Endothelial cell of umbilical vein (primary cell): ENCODE results near the gene PCBD1. TPM values are rescaled to one million over a fixed set of nuclear protein-coding genes. Genes with fewer than 3 reads are reported as not detected.

Experiments
- BruUV-seq: library from RNA; stranded (reverse); fragments of 400-500 nt; replicated peaks from 2 replicates; lab custom pipeline; 2021; lab: Mats Ljungman, UMichigan
- CTCF ChIA-PET: fragments of 300-600, 350-600 bp; sonication (Branson Sonifier 250); formaldehyde crosslinking; loops from one replicate; lab custom pipeline; 2021; ENCODE audit warnings: antibody characterized with exemption, inconsistent platforms; lab: Charles Lee
- POLR2A ChIA-PET: fragments of 300-600, 350-600 bp; sonication (Branson Sonifier 250); formaldehyde crosslinking; loops from one replicate; lab custom pipeline; 2021; ENCODE audit warnings: antibody characterized with exemption, inconsistent platforms; lab: Charles Lee
- DNase-seq: peaks from one replicate; pipeline ENCODE4 v3.0.0-alpha.2; 2011; ENCODE audit warnings: low read depth, low spot score
- FAIRE-seq: peaks from 2 replicates; lab custom pipeline; 2011; peaks lifted over from hg19 to GRCh38; lab: Jason Lieb, UNC
- H2AFZ ChIP-seq: 2 replicates; pipeline ENCODE4 v1.6.0; 2012; ENCODE audit warnings: low read depth, low read length, control low read depth, inconsistent platforms
- H3K27ac ChIP-seq: 2 replicates; pipeline ENCODE4 v1.5.1; 2011; ENCODE audit warnings: low read depth, mild to moderate bottlenecking, control low read depth, low read length, moderate library complexity; ENCODE audit not compliant: insufficient read depth
- H3K27me3 ChIP-seq, 2 experiments: 2 replicates each; pipeline versions ENCODE4 v1.6.0 to v1.6.1; 2011; ENCODE audit warnings: low read length in 2 of 2, mixed read lengths in 1 of 2; ENCODE audit not compliant: control insufficient read depth in 2 of 2, insufficient read depth in 2 of 2
- H3K36me3 ChIP-seq, 2 experiments: 2 replicates in 1 of 2; 3 replicates in 1 of 2; pipeline ENCODE4 v1.5.1; 2011; ENCODE audit warnings: low read length in 2 of 2, mild to moderate bottlenecking in 1 of 2, moderate library complexity in 1 of 2; ENCODE audit not compliant: control insufficient read depth in 2 of 2, insufficient read depth in 2 of 2; ENCODE audit errors: extremely low read depth in 1 of 2
- H3K4me1 ChIP-seq: 3 replicates; pipeline ENCODE4 v1.5.1; 2011; ENCODE audit warnings: mild to moderate bottlenecking, low read length; ENCODE audit not compliant: control insufficient read depth, insufficient read depth; ENCODE audit errors: extremely low read depth
- H3K4me2 ChIP-seq: 2 replicates; pipeline ENCODE4 v1.6.1; 2011; ENCODE audit warnings: low read length, control low read depth, mixed read lengths; ENCODE audit not compliant: insufficient read depth
- H3K4me3 ChIP-seq, 3 experiments: fragments of 200-600 bp in 1 of 3; sonication (generic), shearing (Covaris generic) in 1 of 3; replicated peaks in 1 of 3; 2 replicates each; pipeline ENCODE4 v1.5.1; 2011 to 2016; ENCODE audit warnings: control low read depth in 3 of 3, low read length in 3 of 3, mild to moderate bottlenecking in 2 of 3, inconsistent platforms in 1 of 3, low read depth in 1 of 3, moderate library complexity in 1 of 3; ENCODE audit not compliant: insufficient read depth in 1 of 3
- H3K79me2 ChIP-seq: 2 replicates; pipeline ENCODE4 v1.6.0; 2012; ENCODE audit warnings: low read length, inconsistent platforms; ENCODE audit not compliant: control insufficient read depth, insufficient read depth
- H3K9ac ChIP-seq: replicated peaks from 2 replicates; pipeline ENCODE3; 2011; ENCODE audit warnings: low read length, control low read depth; ENCODE audit not compliant: insufficient read depth; ENCODE audit errors: extremely low read depth
- H3K9me1 ChIP-seq: replicated peaks from 3 replicates; pipeline ENCODE4 v1.6.0; 2011; ENCODE audit warnings: mild to moderate bottlenecking, low read length; ENCODE audit not compliant: control insufficient read depth, insufficient read depth; ENCODE audit errors: extremely low read depth
- H3K9me3 ChIP-seq: replicated peaks from 2 replicates; pipeline ENCODE4 v1.5.1; 2012; ENCODE audit warnings: low read length, inconsistent platforms; ENCODE audit not compliant: control insufficient read depth, insufficient read depth
- H4K20me1 ChIP-seq: replicated peaks from 2 replicates; pipeline ENCODE3; 2011; ENCODE audit warnings: mild to moderate bottlenecking, low read length; ENCODE audit not compliant: control insufficient read depth, insufficient read depth; ENCODE audit errors: extremely low read depth
- EZH2 ChIP-seq: IDR thresholded peaks from 2 replicates; pipeline ENCODE4 v1.6.1; 2012; ENCODE audit warnings: borderline replicate concordance, low read depth, mild to moderate bottlenecking, moderate library complexity, low read length, inconsistent platforms; ENCODE audit not compliant: severe bottlenecking
- FOS ChIP-seq: IDR thresholded peaks from 2 replicates; pipeline ENCODE4 v1.6.1; 2011; ENCODE audit warnings: mild to moderate bottlenecking, low read length, moderate library complexity, borderline replicate concordance; ENCODE audit not compliant: insufficient read depth
- GATA2 ChIP-seq: IDR thresholded peaks from 2 replicates; pipeline ENCODE4 v1.7.0; 2011; ENCODE audit warnings: low read depth, mild to moderate bottlenecking, moderate library complexity, mixed read lengths, low read length; ENCODE audit not compliant: insufficient read length, insufficient read depth
- JUN ChIP-seq: IDR thresholded peaks from 2 replicates; pipeline ENCODE4 v1.6.1; 2011; ENCODE audit warnings: borderline replicate concordance, low read depth; ENCODE audit not compliant: insufficient read length, insufficient read depth
- MYC ChIP-seq: IDR thresholded peaks from one replicate; pipeline ENCODE4 v1.6.1; 2011; ENCODE audit warnings: mild to moderate bottlenecking, low read depth, low read length
- POLR2A ChIP-seq: IDR thresholded peaks from 2 replicates; pipeline ENCODE4 v1.6.1; 2012; ENCODE audit warnings: low read depth, mild to moderate bottlenecking, control low read depth, low read length
- POLR2AphosphoS5 ChIP-seq: IDR thresholded peaks from 2 replicates; pipeline ENCODE4 v1.6.1; 2012; ENCODE audit warnings: low read depth, mild to moderate bottlenecking, control low read depth, low read length, moderate library complexity; ENCODE audit not compliant: insufficient read depth
- dilution Hi-C: fragments of 300-500 bp; cut with MboI; formaldehyde crosslinking; loops from one replicate; pipeline ENCODE4 v1.15.0; 2019; ENCODE audit warnings: low sequenced_read_pairs; ENCODE audit not compliant: extremely low pct_ligation_motif_present
- intact Hi-C: fragments of 100-400 bp; cut with micrococcal nuclease; formaldehyde crosslinking; loops from one replicate; pipeline ENCODE4 v1.10.0; 2022
- polyA plus RNA-seq, 4 experiments: library from polyadenylated mRNA; depleted of rRNA in 3 of 4; stranded (reverse) in 3 of 4; unstranded in 1 of 4; fragments of >200 nt; gene quantifications; 2 replicates each; pipeline versions ENCODE4 v1.2.1 to v1.2.3, GENCODE V29; 2011 to 2012; ENCODE audit warnings: missing spikeins in 1 of 4
- total RNA-seq: library from RNA; stranded (reverse); gene quantifications from 2 replicates; pipeline ENCODE4 v1.2.3, GENCODE V29; 2021
- TF ChIP-seq, protein P1 (sequence below), 2 donors: IDR thresholded peaks; 1 replicate in 1 of 2; 2 replicates in 1 of 2; pipeline ENCODE4 v1.5.1; 2011; ENCODE audit warnings: low read length in 2 of 2, mild to moderate bottlenecking in 2 of 2, moderate library complexity in 2 of 2, control low read depth in 1 of 2, inconsistent platforms in 1 of 2, low read depth in 1 of 2; ENCODE audit not compliant: insufficient read depth in 1 of 2; ENCODE audit errors: extremely low read depth in 1 of 2
- TF ChIP-seq, protein P2 (sequence below): IDR thresholded peaks from 2 replicates; pipeline ENCODE4 v1.6.1; 2011; ENCODE audit not compliant: insufficient read depth, insufficient read length

Gene PCBD1
- total and polyA plus RNA-seq, 2 donors (not counting 3 experiments of a cell fraction or from before 2014, with no cell fraction given) = 95.7 to 113 TPM

DNA sequence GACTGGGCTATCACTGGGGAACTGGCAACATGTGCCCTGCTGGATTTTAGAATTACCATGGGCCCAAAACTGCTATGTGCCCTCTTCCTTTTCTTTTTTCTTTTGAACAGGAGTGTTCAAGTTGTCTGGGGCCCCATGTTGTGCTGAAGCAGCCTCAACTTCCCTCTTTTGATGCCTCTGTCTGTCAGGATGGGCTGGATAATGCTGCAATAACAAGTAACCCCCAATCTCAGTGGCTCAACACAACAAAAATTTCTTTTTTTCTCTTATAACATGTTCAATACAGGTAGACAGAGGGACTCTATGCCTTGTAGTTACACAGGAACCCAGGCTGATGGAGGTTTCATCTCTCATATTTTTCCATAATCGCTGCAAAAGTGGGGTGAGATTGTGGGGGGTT is 8.2 kb upstream of the PCBD1 start:
- peaks cover 7% of the 10 kb centered on the region for H3K4me1 ChIP-seq
- BruUV-seq = no TSS peak
- DNase-seq (no peak), FAIRE-seq (no peak)
- no peak overlapping the region for H3K4me2 ChIP-seq
- H3K36me3 ChIP-seq = no peaks in the 10 kb centered on the region
- no peak overlapping the region for H2AFZ ChIP-seq
- H4K20me1 ChIP-seq = no peaks in the 10 kb centered on the region
- CTCF ChIA-PET = no interaction called here
- no peak overlapping the region for H3K27ac ChIP-seq
- H3K4me3 ChIP-seq = no peak overlapping the region
- H3K9me1 ChIP-seq = no peaks in the 10 kb centered on the region
- POLR2A ChIA-PET = no interaction called here
- H3K9ac ChIP-seq = no peak overlapping the region
- H3K9me3 ChIP-seq = no peaks in the 10 kb centered on the region
- no peaks in the 10 kb centered on the region for H3K79me2 ChIP-seq
- no peak for TF ChIP-seq MYC
- no peak for TF ChIP-seq POLR2A
- TF ChIP-seq POLR2AphosphoS5 = no peak
- TF ChIP-seq, protein P1, sequence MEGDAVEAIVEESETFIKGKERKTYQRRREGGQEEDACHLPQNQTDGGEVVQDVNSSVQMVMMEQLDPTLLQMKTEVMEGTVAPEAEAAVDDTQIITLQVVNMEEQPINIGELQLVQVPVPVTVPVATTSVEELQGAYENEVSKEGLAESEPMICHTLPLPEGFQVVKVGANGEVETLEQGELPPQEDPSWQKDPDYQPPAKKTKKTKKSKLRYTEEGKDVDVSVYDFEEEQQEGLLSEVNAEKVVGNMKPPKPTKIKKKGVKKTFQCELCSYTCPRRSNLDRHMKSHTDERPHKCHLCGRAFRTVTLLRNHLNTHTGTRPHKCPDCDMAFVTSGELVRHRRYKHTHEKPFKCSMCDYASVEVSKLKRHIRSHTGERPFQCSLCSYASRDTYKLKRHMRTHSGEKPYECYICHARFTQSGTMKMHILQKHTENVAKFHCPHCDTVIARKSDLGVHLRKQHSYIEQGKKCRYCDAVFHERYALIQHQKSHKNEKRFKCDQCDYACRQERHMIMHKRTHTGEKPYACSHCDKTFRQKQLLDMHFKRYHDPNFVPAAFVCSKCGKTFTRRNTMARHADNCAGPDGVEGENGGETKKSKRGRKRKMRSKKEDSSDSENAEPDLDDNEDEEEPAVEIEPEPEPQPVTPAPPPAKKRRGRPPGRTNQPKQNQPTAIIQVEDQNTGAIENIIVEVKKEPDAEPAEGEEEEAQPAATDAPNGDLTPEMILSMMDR (IDR thresholded peaks at IDR 0.05; ENCODE audit: extremely low read depth in 1 of 2, insufficient read depth in 1 of 2, low read depth in 1 of 2, low read length in 2 of 2) = no peak
- TF ChIP-seq JUN = no peak
- TF ChIP-seq GATA2 = no peak
- no peak for TF ChIP-seq FOS
- TF ChIP-seq, protein P2, sequence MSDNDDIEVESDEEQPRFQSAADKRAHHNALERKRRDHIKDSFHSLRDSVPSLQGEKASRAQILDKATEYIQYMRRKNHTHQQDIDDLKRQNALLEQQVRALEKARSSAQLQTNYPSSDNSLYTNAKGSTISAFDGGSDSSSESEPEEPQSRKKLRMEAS = no peak
- TF ChIP-seq EZH2 = no peak
- intact Hi-C loops (no loop called here), dilution Hi-C loops (no loop called here)
- peaks cover 2 to 7% of the 10 kb centered on the region in 2 experiments for H3K27me3 ChIP-seq
